ENCODE results near the gene HSD17B7. TPM values are rescaled to one million over a fixed set of nuclear protein-coding genes. Genes with fewer than 3 reads are reported as not detected.

The HSD17B7 gene
- total and polyA plus RNA-seq, 2 of the 13 experiments (the other 11 are each of a cell fraction or from before 2014, with no cell fraction given): 43.9 to 84.9 TPM

- H3K4me2 ChIP-seq (ENCODE audit: low read depth, low read length): peak overlapping the region; percentile 41
- H3K4me3 ChIP-seq (replicated peaks in 1 of 3; ENCODE audit: insufficient read depth in 1 of 3, low read depth in 2 of 3, low read length in 3 of 3): peak overlapping the region in 1 of 3 experiments; percentile 4; a peak in 1 of 6 replicates
- intact Hi-C loops (cut with micrococcal nuclease; ENCODE audit: unreplicated experiment): loop anchor here (2.0 to 5.0 kb wide), 3 partner anchors 56 to 546 kb away; no protein-coding TSS in a partner anchor
- H3K27me3 ChIP-seq (ENCODE audit: control insufficient read depth in 1 of 2, insufficient read depth in 2 of 2, low read length in 2 of 2): no peaks in the 10 kb centered on the region
- peak overlapping the region; percentile 30 for H3K27ac ChIP-seq (ENCODE audit: extremely low read length, insufficient read depth, low read length)
- DNase-seq (ENCODE audit: low spot score) (peak; percentile 68), ATAC-seq (peak; percentile 99), FAIRE-seq (peak; percentile 83)
- H3K4me1 ChIP-seq (ENCODE audit: insufficient read depth, low read length): peaks cover 18% of the 10 kb centered on the region
- peak overlapping the region; percentile 52 for H2AFZ ChIP-seq (ENCODE audit: low read length)
- WGBS (ENCODE audit: low lambda C conversion rate): 43% methylated on average over 1 of the region's 1 CpG
- H3K36me3 ChIP-seq (replicated peaks in 1 of 2; ENCODE audit: control insufficient read depth in 1 of 2, insufficient read depth in 2 of 2, low read length in 2 of 2): no peaks in the 10 kb centered on the region
- no peaks in the 10 kb centered on the region for H4K20me1 ChIP-seq (ENCODE audit: insufficient read depth, low read length)
- BruUV-seq (replicated peaks): no TSS peak
- no peak overlapping the region for H3K9ac ChIP-seq (ENCODE audit: insufficient read depth, low read depth, low read length)
- ChIA-PET CTCF (ENCODE audit: low intra/inter-chr PET ratio, low total read pairs) (no interaction called here), POLR2A (interaction anchor here (1.3 kb wide), 1 partner anchor 21 kb away, joined by 4 read pairs; no protein-coding TSS in a partner anchor)
- H3K9me3 ChIP-seq (ENCODE audit: low read length): no peaks in the 10 kb centered on the region
- in situ Hi-C loops (cut with HindIII; ENCODE audit: extremely low pct_ligation_motif_present, low pct_unique_long_range_greater_than_20kb): no loop called here
- H3K79me2 ChIP-seq (ENCODE audit: insufficient read depth, low read length): no peaks in the 10 kb centered on the region
- TF ChIP-seq ZFYVE20 (CRISPR knock-in tag; IDR thresholded peaks at IDR 0.05; ENCODE audit: borderline replicate concordance, low read depth) (no peak), CBX2 (IDR thresholded peaks at IDR 0.05; ENCODE audit: low read depth, low read length) (no peak), CBX2 (CRISPR knock-in tag; IDR thresholded peaks at IDR 0.05; ENCODE audit: low read depth) (no peak), NR2C2 (CRISPR knock-in tag; IDR thresholded peaks at IDR 0.05; ENCODE audit: borderline replicate concordance) (no peak), HDAC2 (CRISPR knock-in tag; IDR thresholded peaks at IDR 0.05) (peak; percentile 36; the same call in 1 of the 2 replicates), FOXK1 (CRISPR knock-in tag; IDR thresholded peaks at IDR 0.05; ENCODE audit: borderline replicate concordance, low read depth) (0 out of 2 replicates have a peak, but pooled peaks have one; percentile 27), ARHGAP35 (CRISPR knock-in tag; IDR thresholded peaks at IDR 0.05; ENCODE audit: borderline replicate concordance) (no peak), ZGPAT (CRISPR knock-in tag; IDR thresholded peaks at IDR 0.05) (peak; percentile 62; the same call in 1 of the 2 replicates), MED13 (CRISPR knock-in tag; IDR thresholded peaks at IDR 0.05) (no peak), KLF16 (CRISPR knock-in tag; IDR thresholded peaks at IDR 0.05) (0 out of 4 replicates have a peak, but pooled peaks of 1 of the 2 experiments have one; percentile 40), ISL2 (CRISPR knock-in tag; IDR thresholded peaks at IDR 0.05) (no peak), KDM1A (CRISPR knock-in tag; IDR thresholded peaks at IDR 0.05) (no peak), TCF7L2 (IDR thresholded peaks at IDR 0.05; ENCODE audit: low read depth, low read length) (no peak), FOXA3 (CRISPR knock-in tag; IDR thresholded peaks at IDR 0.05) (no peak; the same call in 1 of the 2 replicates), ZC3H13 (CRISPR knock-in tag; IDR thresholded peaks at IDR 0.05) (no peak), ZNF597 (CRISPR knock-in tag; IDR thresholded peaks at IDR 0.05) (no peak), ZNF446 (CRISPR knock-in tag; IDR thresholded peaks at IDR 0.05) (no peak), CREBL2 (CRISPR knock-in tag; IDR thresholded peaks at IDR 0.05; ENCODE audit: borderline replicate concordance) (no peak), ZC3H4 (CRISPR knock-in tag; IDR thresholded peaks at IDR 0.05; ENCODE audit: borderline replicate concordance) (no peak), ZNF563 (CRISPR knock-in tag; IDR thresholded peaks at IDR 0.05) (no peak), ZNF572 (CRISPR knock-in tag; IDR thresholded peaks at IDR 0.05) (no peak)
Measured at GRCh38 chr1:162753001-162753658, 37.4 kb upstream of the HSD17B7 start.
